Activated naive CD8-positive, alpha-beta T cell (primary cell): ENCODE results near the gene PTPN1.
"Not testable (repeated sequence)": the region's sequence is repeated elsewhere in the genome, so short reads cannot be mapped to it uniquely, and the experiment has no call there.

Experiments used
- H3K27ac Mint-ChIP-seq: one replicate; pipeline ENCODE4 v1.8.0; 2021; ENCODE audit warnings: mixed read lengths
- H3K27me3 Mint-ChIP-seq: one replicate; pipeline ENCODE4 v1.8.0; 2021; ENCODE audit warnings: mixed read lengths
- H3K36me3 Mint-ChIP-seq: one replicate; pipeline ENCODE4 v1.8.0; 2021; ENCODE audit warnings: mixed read lengths
- H3K4me1 Mint-ChIP-seq: one replicate; pipeline ENCODE4 v1.8.0; 2021; ENCODE audit warnings: low read depth, mixed read lengths
- H3K4me3 Mint-ChIP-seq: one replicate; pipeline ENCODE4 v1.8.0; 2021; ENCODE audit warnings: mild to moderate bottlenecking, mixed read lengths
- H3K9me3 Mint-ChIP-seq: one replicate; pipeline ENCODE4 v1.8.0; 2021; ENCODE audit warnings: low read depth, mixed read lengths

PTPN1 gene

DNA sequence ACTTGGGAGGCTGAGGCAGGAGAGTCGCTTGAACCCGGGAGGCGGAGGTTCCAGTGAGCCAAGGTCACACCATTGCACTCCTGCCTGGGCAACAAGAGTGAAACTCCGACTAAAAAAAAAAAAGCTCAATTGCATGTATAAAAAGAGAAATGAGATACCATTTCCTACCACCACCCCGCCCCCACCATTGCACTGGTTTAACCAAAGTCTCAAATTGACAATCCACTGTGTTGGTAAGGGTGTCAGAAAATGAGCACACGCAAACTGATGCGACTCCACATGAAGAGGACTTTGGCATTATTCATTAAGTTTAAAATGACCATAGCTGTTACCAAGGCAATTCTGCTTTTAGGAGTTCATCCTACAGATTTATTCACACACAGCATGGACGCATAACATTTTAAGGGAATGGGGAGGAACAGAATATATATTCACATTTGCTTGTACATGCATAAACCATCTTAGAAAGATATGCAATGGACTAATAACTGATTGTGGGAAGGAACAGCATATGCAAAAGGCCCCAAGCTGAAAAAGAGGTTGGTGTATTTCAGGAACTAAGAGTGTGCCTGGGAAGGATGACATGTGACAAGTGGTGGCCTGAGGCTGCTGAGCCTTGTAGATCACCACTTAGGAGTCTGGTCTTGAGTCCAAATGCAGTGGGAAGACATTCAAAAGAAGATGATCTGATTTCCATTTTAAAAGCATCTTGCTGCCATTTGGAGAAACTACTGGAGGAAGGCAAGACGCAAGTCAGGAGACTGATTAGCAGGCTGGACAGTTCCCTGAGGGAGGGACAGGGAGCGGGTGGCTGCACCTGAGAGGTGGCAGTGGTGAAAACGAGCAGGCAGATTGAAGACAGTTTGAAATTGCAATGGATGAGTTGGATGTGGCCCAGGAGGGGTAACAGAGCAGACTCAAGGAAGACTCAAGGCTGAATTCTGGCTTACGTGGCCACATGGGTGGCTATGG is 37.2 kb upstream of the PTPN1 start:
- Mint-ChIP-seq H3K27me3 (peaks cover 2% of the 10 kb centered on the region), H3K9me3 (no peaks in the 10 kb centered on the region)

DNA sequence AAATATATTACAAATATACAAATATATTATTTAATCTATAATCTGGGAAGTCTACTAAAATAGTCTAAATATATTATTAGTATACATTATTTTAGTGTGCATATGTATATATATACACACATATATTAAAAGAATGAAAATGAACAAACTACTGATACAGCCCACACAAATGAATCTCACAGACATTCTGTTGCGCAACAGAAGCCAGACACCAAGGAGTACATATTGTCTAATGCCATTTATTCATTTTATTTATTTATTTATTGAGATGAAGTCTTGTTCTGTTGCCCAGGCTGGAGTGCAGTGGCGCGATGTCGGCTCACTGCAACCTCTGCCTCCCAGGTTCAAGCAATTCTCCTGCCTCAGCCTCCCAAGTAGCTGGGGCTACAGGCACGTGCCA is 35.8 kb upstream of the PTPN1 start:
- not testable (repeated sequence) for H3K4me3 Mint-ChIP-seq, H3K9me3 Mint-ChIP-seq, H3K27me3 Mint-ChIP-seq, H3K27ac Mint-ChIP-seq, H3K36me3 Mint-ChIP-seq
- peaks cover 16% of the 10 kb centered on the region for H3K4me1 Mint-ChIP-seq

More for the DNA sequence above, 37.2 kb upstream of the PTPN1 start:
- Mint-ChIP-seq H3K36me3 (no peaks in the 10 kb centered on the region), H3K4me3 (no peak overlapping the region), H3K4me1 (peaks cover 10% of the 10 kb centered on the region), H3K27ac (no peak overlapping the region)

DNA sequence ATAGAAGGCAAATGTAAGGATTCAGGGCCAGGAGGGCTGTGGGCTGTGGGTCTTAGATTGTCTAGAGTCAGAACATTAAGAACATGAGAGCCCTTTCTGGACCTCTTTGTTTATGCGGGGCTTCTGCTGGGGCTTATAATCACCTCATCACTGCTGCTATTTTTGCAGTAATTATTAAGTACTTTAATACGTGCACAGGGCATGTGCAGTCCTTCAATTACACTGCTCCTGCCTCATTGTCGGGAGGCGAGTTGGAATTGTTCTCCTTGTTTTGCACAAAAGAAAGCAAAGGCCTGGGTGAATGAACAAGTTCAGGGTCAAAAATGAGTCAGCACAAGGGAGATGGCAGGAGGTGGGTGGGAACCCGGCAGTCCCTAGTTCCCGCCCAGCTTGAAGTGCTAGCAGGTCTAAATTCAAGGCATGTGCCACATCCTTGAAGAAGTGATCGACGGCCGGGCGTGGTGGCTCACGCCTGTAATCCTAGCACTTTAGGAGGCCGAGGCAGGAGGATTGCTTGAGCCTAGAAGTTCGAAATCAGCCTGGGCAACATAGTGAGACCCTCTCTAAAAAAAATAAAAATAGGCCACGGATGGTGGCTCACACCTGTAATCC is 34.4 kb upstream of the PTPN1 start:
- Mint-ChIP-seq H3K4me3 (no peak overlapping the region), H3K27ac (no peak overlapping the region), H3K4me1 (peaks cover 12% of the 10 kb centered on the region), H3K36me3 (no peaks in the 10 kb centered on the region), H3K9me3 (no peaks in the 10 kb centered on the region), H3K27me3 (peaks cover 2% of the 10 kb centered on the region)

DNA sequence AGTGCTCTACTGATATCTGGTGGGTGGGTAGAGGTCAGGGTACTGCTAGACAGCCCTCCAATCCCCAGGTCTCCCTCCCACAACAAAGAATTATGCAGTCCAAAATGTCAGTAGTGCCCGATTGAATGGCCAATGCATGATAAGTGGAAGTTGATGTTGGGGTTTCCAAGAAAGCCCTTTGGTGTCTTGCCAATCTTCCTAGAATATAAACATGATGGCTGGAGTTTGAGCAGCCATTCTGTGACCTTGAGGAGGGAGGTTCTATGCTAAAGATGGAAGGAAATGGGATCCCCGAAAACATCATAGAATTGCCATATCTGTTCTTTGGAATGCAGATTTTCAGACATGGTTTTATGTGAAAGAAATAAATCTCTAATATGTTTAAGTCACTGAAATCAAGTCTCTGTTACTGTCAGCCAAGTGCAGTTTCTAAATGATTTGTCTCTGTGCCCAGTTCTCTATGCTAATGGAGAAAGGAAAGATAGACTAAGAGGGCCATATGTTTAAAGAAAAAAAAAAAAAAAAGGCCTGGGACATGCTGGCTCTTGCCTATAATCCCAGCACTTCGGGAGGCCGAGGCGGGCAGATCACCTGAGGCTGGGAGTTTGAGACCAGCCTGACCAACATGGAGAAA is 32.8 kb upstream of the PTPN1 start:
- Mint-ChIP-seq H3K27me3 (peaks cover 2% of the 10 kb centered on the region), H3K9me3 (no peaks in the 10 kb centered on the region), H3K27ac (no peak overlapping the region), H3K4me3 (no peak overlapping the region), H3K4me1 (peaks cover 7% of the 10 kb centered on the region), H3K36me3 (no peaks in the 10 kb centered on the region)

DNA sequence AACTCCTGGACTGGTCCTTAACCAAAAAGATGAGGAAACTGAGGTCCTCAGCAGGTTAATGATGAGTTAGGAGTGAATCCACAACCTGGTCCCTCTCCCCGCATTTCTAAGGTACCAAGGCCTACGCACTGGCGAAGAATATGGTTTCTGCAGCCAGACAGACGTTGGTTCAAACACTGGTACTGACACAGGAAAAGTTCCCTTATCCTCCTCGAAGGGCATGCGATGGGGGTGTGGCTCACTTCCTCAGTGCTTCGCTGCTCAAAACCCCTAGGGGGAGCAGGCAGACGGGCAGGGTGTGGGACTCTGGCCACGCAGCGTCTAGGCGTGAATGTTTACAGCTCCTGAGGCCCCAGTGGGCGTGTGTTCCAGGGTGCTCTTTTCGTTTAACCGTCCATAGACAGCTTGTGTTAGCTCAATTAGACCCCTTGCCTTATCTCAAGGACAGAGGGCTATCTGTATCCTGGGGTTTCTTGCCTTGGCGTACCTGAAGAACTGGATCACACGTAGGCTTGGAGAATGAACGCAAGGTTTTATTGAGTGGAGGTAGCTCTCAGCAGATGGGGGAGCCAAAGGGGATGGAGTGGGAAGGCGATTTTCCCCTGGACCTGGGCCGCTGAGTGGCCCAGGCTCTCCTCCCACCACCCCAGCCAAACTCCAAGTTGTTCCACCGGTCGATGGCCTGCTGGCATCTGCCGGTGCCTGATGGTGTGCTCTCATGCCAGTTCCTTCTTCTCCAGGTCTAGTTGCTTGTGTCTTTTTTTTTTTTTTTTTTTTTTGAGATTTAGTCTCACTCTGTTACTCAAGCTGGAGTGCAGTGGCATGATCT is 31.8 kb upstream of the PTPN1 start:
- H3K9me3 Mint-ChIP-seq: no peaks in the 10 kb centered on the region
- H3K27me3 Mint-ChIP-seq: no peaks in the 10 kb centered on the region
- H3K4me3 Mint-ChIP-seq: no peak overlapping the region
- H3K27ac Mint-ChIP-seq: no peak overlapping the region
- H3K36me3 Mint-ChIP-seq: no peaks in the 10 kb centered on the region
- H3K4me1 Mint-ChIP-seq: peaks cover 16% of the 10 kb centered on the region

DNA sequence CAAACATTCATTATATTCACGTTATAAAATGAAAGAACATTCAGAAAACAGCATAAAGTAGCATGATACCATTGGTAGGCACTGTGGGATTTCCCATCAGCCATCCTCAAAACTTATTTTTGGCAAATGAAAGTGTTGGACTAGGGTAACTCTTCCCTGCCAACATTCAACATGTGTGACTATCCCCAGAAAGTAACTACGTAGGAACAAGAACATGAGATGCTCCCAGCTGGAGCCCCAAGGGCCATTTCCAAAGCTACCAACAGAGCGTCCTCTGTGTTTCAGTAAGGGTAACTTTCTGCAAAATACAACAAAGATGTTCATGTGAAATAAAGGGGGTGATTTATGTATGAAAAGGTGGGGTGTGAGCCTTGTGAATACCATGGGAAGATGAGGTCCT is 28.4 kb upstream of the PTPN1 start:
- Mint-ChIP-seq H3K4me3 (no peak overlapping the region), H3K36me3 (no peaks in the 10 kb centered on the region), H3K9me3 (no peaks in the 10 kb centered on the region), H3K27ac (no peak overlapping the region), H3K4me1 (peaks cover 29% of the 10 kb centered on the region), H3K27me3 (no peaks in the 10 kb centered on the region)

DNA sequence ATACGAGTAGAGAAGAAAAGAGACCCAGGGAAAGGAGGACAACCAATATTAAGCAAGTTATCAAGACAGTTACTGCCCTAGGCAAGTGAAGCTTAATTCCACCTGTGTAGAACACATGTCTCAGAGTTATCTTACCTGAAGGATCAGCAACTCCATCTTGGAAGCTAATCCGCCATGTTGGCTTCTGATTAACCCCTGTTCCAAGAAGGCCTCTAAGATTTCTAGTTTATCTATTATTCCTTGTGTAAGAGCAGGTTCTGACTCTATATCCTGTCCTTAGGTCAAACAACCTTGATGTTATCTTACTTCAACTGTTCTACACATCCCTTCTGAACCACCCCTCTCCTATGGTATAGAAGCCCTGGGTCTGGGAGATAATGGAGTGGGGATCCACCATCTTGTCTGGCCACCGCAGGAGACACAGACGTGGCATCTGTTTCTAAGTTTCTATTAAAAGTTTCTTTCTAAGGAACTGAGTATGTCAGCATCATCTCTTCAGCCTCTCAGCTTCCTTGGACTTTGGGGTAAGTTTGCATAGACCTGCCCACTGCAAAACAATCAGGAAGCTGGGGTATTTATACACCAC is 27.7 kb upstream of the PTPN1 start:
- Mint-ChIP-seq H3K27ac (peak overlapping the region; percentile 50), H3K9me3 (no peaks in the 10 kb centered on the region), H3K27me3 (no peaks in the 10 kb centered on the region), H3K4me3 (peak overlapping the region; percentile 97), H3K36me3 (no peaks in the 10 kb centered on the region), H3K4me1 (peaks cover 29% of the 10 kb centered on the region)

DNA sequence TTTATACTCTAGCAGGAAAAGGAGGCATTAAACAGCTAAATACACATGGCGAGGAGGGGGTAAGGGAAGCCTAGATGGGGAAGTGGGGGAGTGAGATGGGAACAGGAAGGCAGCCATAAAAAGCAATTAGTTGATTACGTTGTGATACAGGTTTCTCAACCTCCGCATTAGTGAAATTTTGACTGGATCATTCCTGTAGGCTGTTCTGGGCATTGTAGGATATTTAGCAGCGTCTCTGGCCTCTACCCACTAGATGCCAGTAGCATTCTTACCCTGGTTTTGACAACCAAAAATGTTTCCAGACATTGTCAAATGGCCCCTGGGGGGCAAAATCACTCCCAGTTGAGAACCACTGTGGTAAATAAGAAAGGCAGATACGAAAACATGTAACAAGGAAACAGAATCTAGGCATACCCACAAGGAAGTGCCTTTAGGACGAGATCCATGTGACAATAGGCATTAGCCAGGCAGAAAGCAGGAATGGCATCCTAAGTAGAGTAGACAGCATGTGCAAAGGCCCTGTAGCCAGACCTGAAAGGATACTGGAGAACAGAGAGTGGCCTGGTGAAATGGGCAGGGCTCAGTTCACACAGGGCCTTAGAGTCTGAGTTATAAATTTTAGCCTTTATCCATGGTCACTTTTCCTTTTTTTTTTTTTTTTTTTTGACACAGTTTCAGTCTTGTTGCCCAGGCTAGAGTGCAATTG is 25.8 kb upstream of the PTPN1 start:
- Mint-ChIP-seq H3K27ac (peak overlapping the region; percentile 99), H3K36me3 (no peaks in the 10 kb centered on the region), H3K9me3 (no peaks in the 10 kb centered on the region), H3K27me3 (no peaks in the 10 kb centered on the region), H3K4me3 (peak overlapping the region; percentile 97), H3K4me1 (peaks cover 23% of the 10 kb centered on the region)

DNA sequence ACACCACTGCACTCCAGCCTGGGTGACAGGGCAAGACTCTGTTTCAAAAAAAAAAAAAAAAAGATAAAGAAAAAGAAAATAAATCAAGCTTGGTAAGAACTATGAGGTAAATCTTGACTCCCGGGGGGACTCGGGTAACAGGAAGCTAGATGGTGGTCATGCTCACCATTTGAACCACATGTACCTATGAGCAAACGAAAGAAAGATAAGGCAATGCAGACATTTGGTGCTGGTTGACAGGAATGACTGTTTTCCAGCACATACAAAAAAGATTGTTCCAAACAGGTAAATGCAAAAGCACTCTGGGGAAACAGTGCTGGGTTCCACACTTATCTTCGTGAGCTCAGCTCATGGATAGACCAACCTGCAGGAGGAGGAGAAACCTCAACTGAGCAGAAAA is 22.8 kb upstream of the PTPN1 start:
- Mint-ChIP-seq H3K27me3 (no peaks in the 10 kb centered on the region), H3K27ac (no peak overlapping the region), H3K4me1 (peaks cover 22% of the 10 kb centered on the region), H3K9me3 (no peaks in the 10 kb centered on the region), H3K4me3 (no peak overlapping the region), H3K36me3 (no peaks in the 10 kb centered on the region)

DNA sequence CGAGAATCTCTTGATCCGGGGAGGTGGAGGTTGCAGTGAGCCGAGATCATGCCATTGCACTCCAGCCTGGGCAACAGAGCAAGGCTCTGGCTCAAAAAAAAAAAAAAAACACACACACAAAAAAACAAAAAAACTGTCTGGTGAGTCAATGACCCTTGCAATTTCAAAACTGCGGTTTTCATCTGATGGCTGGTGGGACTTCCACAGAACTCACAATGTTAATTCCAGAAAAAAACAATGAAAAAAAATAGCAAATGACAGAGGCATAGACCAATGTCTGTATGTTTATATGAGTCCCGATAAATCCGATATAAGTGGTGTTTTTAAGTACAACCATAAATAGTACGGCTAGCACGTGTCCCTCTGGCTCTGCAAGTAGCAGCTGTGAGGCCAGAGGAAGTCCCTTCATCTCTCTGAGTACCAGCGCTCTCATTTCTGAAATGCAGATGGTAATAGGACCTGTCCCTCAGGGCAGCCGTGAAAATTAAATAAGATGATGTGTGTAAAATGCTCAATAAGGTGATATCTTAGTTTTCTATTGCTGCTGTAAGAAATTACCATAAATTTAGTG is 21.9 kb upstream of the PTPN1 start:
- no peaks in the 10 kb centered on the region for H3K9me3 Mint-ChIP-seq

DNA sequence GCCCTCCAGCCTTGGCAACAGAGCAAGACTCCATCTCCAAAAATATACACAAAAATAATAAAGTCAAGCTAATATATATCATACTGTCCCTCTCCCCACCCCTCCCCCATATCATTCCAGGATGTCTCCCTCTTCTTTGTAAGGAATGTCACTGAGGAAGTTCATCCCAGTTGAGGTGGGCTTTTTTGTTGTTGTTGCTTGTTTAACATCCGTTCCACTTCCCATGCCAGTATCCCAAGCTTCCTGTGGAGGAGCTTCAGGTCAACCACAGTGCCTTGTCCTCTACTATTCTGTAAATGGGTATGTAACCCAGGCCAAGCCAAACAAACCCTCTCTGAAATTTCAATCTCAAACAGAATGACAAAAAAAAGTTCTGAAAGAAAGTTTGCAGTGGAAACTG is 19.0 kb upstream of the PTPN1 start:
- Mint-ChIP-seq H3K9me3 (no peaks in the 10 kb centered on the region), H3K4me3 (no peak overlapping the region), H3K36me3 (no peaks in the 10 kb centered on the region)

More for the DNA sequence above, 21.9 kb upstream of the PTPN1 start:
- Mint-ChIP-seq H3K27ac (no peak overlapping the region), H3K4me1 (peaks cover 22% of the 10 kb centered on the region), H3K4me3 (no peak overlapping the region), H3K36me3 (no peaks in the 10 kb centered on the region), H3K27me3 (no peaks in the 10 kb centered on the region)

DNA sequence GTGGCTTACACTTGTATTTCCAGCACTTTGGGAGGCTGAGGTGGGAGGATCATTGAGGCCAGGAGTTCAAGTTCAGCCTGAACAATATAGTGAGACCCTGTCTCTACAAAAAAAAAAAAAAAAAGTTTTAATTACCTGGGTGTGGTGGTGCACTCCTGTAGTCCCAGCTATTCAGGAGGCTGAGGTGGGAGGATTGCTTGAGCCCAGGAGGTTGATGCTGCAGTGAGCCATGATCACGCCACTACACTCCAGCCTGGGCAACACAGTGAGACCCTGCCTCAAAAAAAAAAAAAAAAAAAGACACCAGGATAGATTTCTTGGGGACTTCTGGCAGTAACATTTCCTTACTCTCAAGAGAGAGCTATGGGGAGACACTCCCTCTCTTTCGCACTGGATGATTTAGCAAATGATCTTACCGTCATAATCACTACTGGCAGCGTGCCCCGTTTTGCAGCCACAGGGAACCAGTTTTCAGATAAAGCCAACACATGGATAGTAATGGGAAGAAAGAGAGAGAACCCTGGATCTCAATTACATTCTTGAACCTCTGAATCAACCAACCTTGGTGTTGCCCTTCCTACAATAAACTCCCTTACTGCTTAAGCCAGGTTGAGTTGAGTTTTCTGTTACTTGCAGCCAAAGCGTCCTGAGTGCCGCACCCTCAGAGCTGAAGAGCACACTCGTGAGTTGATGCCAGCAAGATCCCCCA is 18.1 kb upstream of the PTPN1 start:
- Mint-ChIP-seq H3K36me3 (no peaks in the 10 kb centered on the region), H3K4me1 (peaks cover 15% of the 10 kb centered on the region), H3K4me3 (no peak overlapping the region), H3K27me3 (no peaks in the 10 kb centered on the region), H3K27ac (peak overlapping the region; percentile 41), H3K9me3 (no peaks in the 10 kb centered on the region)

More for the DNA sequence above, 19.0 kb upstream of the PTPN1 start:
- Mint-ChIP-seq H3K27ac (no peak overlapping the region), H3K27me3 (no peaks in the 10 kb centered on the region), H3K4me1 (peaks cover 15% of the 10 kb centered on the region)

DNA sequence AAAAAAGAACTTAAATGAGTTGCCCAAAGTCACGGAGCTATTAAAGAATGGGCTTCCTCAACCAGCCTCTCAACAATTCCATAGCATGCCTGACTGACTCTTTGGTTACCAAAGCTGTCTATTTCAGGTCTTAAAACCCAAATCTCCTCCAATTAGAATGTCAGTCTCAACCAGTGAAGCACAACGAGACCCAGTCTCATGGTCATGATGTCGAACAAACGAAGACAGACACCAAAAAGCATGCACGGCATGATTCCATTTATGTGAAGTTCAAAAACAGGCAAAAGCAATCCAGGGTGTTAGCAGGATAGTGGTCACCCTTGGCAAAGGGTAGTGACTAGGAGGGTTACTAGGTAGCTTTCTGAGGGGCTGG is 16.3 kb upstream of the PTPN1 start:
- Mint-ChIP-seq H3K36me3 (no peaks in the 10 kb centered on the region), H3K27ac (no peak overlapping the region), H3K4me1 (peaks cover 15% of the 10 kb centered on the region), H3K9me3 (no peaks in the 10 kb centered on the region), H3K27me3 (no peaks in the 10 kb centered on the region), H3K4me3 (no peak overlapping the region)
